Mononuclear cell (primary cell): ENCODE measurements around the gene NOL9. TPM values are rescaled to one million over a fixed set of nuclear protein-coding genes. Genes with fewer than 3 reads are reported as not detected.

Experiments
- H3K27me3 ChIP-seq: 2 replicates; pipeline ENCODE4 v1.6.0; 2011; ENCODE audit warnings: low read length, control low read depth; ENCODE audit not compliant: insufficient read depth
- H3K4me1 ChIP-seq: 2 replicates; pipeline ENCODE4 v1.5.1; 2011; ENCODE audit warnings: mild to moderate bottlenecking, low read length, control low read depth; ENCODE audit not compliant: insufficient read depth
- H3K4me3 ChIP-seq: 2 replicates; pipeline ENCODE4 v1.5.1; 2011; ENCODE audit warnings: mild to moderate bottlenecking, low read length, moderate library complexity
- H3K9me3 ChIP-seq: 2 replicates; pipeline ENCODE4 v1.5.1; 2011; ENCODE audit warnings: low read depth, mild to moderate bottlenecking, control low read depth, low read length
- total RNA-seq: library from RNA; depleted of rRNA; stranded (reverse); fragments of >200 nt; gene quantifications from one replicate; pipeline ENCODE4 v1.2.3, GENCODE V29; 2012

Gene NOL9
- total RNA-seq, 1 donor: 73.4 TPM

- Histone ChIP-seq H3K4me3 (no peak overlapping the region), H3K4me1 (peaks cover 33% of the 10 kb centered on the region), H3K9me3 (no peaks in the 10 kb centered on the region), H3K27me3 (no peaks in the 10 kb centered on the region)
These were observed 27.4 kb upstream of the NOL9 start for GRCh38 chr1:6581561-6582305.

GRCh38 chr1:6580593-6581409 lies 26.5 kb upstream of the NOL9 start:
- peaks cover 33% of the 10 kb centered on the region for H3K4me1 ChIP-seq
- H3K27me3 ChIP-seq: no peaks in the 10 kb centered on the region
- no peaks in the 10 kb centered on the region for H3K9me3 ChIP-seq
- peak overlapping the region; percentile 81 for H3K4me3 ChIP-seq

GRCh38 chr1:6580119-6580592 lies 25.8 kb upstream of the NOL9 start:
- H3K4me1 ChIP-seq: peaks cover 33% of the 10 kb centered on the region
- no peaks in the 10 kb centered on the region for H3K9me3 ChIP-seq
- H3K27me3 ChIP-seq: no peaks in the 10 kb centered on the region
- peak overlapping the region; percentile 81 for H3K4me3 ChIP-seq

- no peaks in the 10 kb centered on the region for H3K27me3 ChIP-seq
- H3K4me3 ChIP-seq: peak within 1 kb of the TSS; percentile 81
- H3K4me1 ChIP-seq: peaks cover 33% of the 10 kb centered on the region
- H3K9me3 ChIP-seq: no peaks in the 10 kb centered on the region
These were observed 25.2 kb upstream of the NOL9 start, which contains the start of gene ZBTB48 for GRCh38 chr1:6579374-6580118. ZBTB48 (plus strand) TSS chr1:6579994; CDS start chr1:6580610, 616 bp downstream.

GRCh38 chr1:6578624-6579373 lies 24.5 kb upstream of the NOL9 start:
- H3K27me3 ChIP-seq: no peaks in the 10 kb centered on the region
- H3K4me1 ChIP-seq: peaks cover 33% of the 10 kb centered on the region
- H3K4me3 ChIP-seq: no peak overlapping the region
- H3K9me3 ChIP-seq: no peaks in the 10 kb centered on the region

GRCh38 chr1:6577831-6578525 lies 23.7 kb upstream of the NOL9 start:
- Histone ChIP-seq H3K4me3 (no peak overlapping the region), H3K4me1 (peaks cover 33% of the 10 kb centered on the region), H3K9me3 (no peaks in the 10 kb centered on the region), H3K27me3 (no peaks in the 10 kb centered on the region)

GRCh38 chr1:6574818-6575217 lies 20.5 kb upstream of the NOL9 start:
- Histone ChIP-seq H3K9me3 (no peaks in the 10 kb centered on the region), H3K27me3 (no peaks in the 10 kb centered on the region), H3K4me1 (peaks cover 6% of the 10 kb centered on the region), H3K4me3 (no peak overlapping the region)

GRCh38 chr1:6574025-6574620 lies 19.8 kb upstream of the NOL9 start:
- Histone ChIP-seq H3K9me3 (no peaks in the 10 kb centered on the region), H3K4me3 (no peak overlapping the region), H3K27me3 (no peaks in the 10 kb centered on the region), H3K4me1 (peaks cover under 1% of the 10 kb centered on the region)

GRCh38 chr1:6572653-6573383 lies 18.5 kb upstream of the NOL9 start:
- Histone ChIP-seq H3K4me1 (no peaks in the 10 kb centered on the region), H3K9me3 (no peaks in the 10 kb centered on the region)

GRCh38 chr1:6570987-6571386 lies 16.7 kb upstream of the NOL9 start:
- Histone ChIP-seq H3K4me1 (no peaks in the 10 kb centered on the region), H3K27me3 (no peaks in the 10 kb centered on the region), H3K9me3 (no peaks in the 10 kb centered on the region), H3K4me3 (no peak overlapping the region)

More at GRCh38 chr1:6572653-6573383, 18.5 kb upstream of the NOL9 start:
- H3K4me3 ChIP-seq: no peak overlapping the region
- H3K27me3 ChIP-seq: no peaks in the 10 kb centered on the region

GRCh38 chr1:6570100-6570499 lies 15.8 kb upstream of the NOL9 start:
- Histone ChIP-seq H3K4me3 (no peak overlapping the region), H3K4me1 (no peaks in the 10 kb centered on the region), H3K9me3 (no peaks in the 10 kb centered on the region), H3K27me3 (no peaks in the 10 kb centered on the region)

GRCh38 chr1:6569033-6569432 lies 14.7 kb upstream of the NOL9 start:
- Histone ChIP-seq H3K9me3 (no peaks in the 10 kb centered on the region), H3K27me3 (no peaks in the 10 kb centered on the region)

GRCh38 chr1:6560267-6560666 lies 6.0 kb upstream of the NOL9 start:
- Histone ChIP-seq H3K27me3 (no peaks in the 10 kb centered on the region), H3K4me3 (no peak overlapping the region), H3K9me3 (no peaks in the 10 kb centered on the region), H3K4me1 (no peaks in the 10 kb centered on the region)

More at GRCh38 chr1:6569033-6569432, 14.7 kb upstream of the NOL9 start:
- H3K4me1 ChIP-seq: no peaks in the 10 kb centered on the region
- H3K4me3 ChIP-seq: no peak overlapping the region
